ENCODE results near the gene EPHA8. TPM values are rescaled to one million over a fixed set of nuclear protein-coding genes. Genes with fewer than 3 reads are reported as not detected.

Gene EPHA8
- total RNA-seq, 1 experiment from 2014 or later = not detected

DNA sequence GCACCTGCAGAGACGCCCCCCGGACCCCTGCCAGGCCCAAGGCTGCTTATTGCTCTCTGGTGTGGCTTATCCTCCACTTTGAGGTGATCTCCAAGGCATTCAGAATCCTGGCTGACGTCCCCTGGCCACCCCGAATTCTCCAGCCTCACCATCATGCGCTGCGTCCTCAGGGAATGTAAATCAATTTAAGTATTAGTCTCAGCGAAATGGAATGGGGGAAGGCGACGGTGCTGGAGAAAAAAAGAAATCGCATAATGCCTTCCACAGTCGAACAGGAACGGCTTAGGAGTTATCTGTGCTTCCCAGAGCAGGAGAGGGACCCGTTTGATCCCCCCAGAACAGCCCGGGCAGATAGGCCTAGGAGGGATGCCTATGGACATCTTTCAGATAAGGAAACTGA is 2.9 kb downstream of the EPHA8 start:
- no peak for DNase-seq (ENCODE audit: low spot score)

DNA sequence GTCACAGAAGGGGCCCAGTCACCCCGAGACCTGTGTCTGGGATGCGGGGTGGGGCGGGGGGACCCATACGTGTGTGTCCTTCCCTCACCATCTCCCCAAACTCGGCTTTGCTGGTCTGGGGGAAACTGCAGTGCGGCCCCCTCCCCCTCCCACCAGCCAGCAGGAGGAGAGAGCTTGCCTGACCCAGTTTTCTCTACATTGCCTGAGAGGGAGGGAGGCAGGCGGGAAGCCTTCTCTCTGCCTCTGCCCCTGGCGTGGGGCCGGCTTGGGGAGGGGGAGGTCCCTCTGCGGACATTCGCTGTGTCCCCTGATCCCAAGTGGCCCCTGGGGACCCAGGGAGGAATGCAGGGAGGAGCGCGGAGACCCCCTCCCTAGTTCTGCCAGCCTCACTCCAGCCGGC is 3.9 kb downstream of the EPHA8 start:
- no peak for DNase-seq (ENCODE audit: low spot score)

DNA sequence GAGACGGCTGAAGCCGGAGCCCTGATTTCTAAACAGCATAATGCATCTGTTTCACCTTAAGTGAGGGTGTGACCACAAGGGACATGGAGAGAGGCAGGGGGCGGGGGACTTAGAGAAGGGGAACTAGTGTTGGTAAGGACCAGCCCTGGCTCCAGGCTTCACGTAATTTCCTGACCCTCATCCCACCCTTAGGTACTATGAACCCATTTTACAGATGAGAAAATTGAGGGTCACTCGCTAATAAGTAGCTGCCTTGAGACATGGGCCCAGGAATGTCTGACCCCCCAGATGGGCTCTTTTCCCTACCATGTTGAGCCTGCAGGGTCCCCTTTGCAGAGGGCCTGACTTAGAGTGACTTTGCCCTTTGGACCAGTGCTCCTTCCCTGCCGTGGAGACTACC is 4.7 kb downstream of the EPHA8 start:
- no peak for DNase-seq (ENCODE audit: low spot score)

DNA sequence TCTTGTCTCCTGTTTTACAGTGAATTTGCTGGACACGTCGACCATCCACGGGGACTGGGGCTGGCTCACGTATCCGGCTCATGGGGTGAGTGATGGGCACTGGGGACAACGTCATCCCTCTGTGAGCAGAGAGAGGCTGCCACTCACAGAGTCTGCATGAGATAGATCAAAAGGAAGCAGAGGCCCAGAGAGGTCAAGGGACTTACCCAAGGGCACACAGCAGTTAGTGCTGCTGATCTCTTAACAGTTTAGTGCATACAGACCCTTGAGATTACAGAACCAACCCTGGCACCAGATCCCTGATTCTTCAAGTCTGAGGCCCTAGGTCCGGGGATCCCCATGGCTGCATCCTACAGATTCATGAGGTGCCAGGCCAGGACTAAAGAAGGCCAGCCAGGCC is 6.0 kb downstream of the EPHA8 start:
- DNase-seq (ENCODE audit: low spot score) = no peak

DNA sequence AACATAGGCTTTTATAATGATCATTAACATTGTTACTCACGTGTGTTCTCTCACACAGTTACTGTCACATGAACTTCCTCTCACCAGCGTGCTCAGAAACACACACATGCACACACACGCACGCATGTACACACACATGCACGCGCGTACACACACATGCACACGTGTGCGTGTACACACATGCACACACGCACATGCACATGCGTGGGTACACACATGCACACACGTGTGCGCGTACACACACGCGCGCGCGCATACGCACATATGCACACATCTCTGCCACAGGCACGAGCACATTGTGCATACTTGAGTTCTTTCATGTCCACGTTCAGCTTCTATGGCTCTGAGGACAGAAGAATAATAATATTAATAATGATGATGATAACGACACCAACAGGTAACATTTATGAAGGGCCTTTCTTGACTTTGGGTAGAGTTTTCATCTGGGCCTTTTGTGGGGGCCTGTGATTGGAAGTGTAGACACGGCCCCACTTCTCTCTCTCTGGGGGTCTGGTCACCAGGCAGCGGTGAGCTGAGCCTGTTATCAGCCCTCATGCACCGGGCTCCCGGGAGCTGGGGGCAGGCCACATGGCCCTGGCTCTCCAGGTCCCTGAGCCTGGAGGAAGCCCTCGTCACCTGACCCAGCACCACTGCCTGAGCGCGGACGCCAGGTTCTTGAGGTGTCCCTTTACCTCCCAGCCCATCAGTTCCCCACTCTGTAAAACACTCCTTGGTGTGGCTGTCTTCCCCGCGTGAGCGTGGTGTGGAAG is 7.0 kb downstream of the EPHA8 start:
- no peak for DNase-seq (ENCODE audit: low spot score)

DNA sequence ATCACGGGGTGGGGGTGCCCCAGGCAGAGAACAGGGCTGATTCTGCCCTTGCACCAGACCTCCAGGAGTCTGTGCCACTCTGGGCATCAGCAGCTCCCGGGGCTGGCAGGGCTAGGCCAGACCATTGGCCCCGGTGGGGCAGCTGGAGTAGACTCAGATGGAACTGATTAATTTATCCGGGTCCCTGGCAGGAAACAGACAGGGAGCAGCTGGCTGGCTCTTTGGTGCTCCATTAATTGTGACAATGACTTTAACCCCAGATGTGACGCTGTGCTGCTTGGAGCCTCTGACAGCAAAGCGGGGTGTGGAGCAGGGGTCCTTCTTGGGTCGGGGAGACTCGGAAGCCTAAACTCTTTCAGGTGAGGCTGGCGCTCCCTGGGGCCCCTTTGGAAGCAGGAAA is 9.5 kb downstream of the EPHA8 start:
- DNase-seq (ENCODE audit: low spot score) = no peak

DNA sequence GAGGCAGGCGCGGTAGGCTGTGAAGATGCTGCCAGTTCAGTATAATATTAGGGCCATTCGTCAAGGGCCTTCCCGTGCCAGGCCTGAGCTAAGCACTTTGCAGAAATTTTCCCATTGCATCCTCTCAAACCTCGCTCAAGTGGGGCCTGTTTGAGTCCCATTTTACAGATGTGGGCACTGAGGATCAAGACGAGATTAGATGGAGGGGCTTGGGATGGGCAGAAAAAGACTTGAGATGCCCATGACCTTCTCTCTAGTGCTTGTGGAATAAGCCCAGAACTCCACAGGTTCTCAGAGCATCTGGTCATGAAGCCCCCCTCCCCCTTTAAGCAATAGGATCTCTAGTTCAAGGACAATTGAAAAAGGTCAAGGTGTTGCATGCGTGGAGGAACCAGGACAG is 9.9 kb downstream of the EPHA8 start:
- no peak for DNase-seq (ENCODE audit: low spot score)

DNA sequence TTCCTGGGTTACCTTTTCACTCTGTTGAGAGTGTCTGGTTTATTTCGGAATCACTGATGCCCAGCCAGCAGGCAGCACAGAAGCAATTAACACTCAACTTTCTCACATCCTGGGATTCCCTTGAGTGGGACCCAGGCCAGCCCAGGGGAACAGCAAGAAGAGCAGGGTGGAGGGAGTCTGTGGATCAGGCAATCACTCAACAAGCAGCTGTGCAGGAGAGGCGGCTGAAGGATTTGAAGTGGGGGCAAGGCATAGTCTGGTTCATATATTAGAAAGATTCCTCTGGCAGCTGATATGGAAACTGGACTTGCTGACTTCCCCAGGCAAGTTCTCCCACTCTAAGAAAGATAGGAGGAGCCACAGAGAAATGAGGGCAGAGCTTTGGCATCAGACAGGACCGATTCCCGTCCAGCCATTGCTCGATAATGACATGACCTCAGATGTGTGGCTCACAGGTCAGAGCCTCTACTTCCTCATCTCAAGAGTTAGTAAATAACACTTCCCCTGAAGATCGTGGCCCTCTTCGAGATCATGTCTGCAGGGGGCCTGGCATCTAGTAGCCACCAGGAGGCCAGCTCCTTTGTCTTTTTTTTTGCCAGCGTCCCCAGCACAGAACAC is 12.4 kb downstream of the EPHA8 start:
- no peak for DNase-seq (ENCODE audit: low spot score)

DNA sequence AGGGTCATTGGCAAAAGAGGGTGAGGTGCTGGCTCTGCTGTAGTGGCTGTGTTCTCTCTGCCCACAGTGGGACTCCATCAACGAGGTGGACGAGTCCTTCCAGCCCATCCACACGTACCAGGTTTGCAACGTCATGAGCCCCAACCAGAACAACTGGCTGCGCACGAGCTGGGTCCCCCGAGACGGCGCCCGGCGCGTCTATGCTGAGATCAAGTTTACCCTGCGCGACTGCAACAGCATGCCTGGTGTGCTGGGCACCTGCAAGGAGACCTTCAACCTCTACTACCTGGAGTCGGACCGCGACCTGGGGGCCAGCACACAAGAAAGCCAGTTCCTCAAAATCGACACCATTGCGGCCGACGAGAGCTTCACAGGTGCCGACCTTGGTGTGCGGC is 12.9 kb downstream of the EPHA8 start:
- no peak for DNase-seq (ENCODE audit: low spot score)

DNA sequence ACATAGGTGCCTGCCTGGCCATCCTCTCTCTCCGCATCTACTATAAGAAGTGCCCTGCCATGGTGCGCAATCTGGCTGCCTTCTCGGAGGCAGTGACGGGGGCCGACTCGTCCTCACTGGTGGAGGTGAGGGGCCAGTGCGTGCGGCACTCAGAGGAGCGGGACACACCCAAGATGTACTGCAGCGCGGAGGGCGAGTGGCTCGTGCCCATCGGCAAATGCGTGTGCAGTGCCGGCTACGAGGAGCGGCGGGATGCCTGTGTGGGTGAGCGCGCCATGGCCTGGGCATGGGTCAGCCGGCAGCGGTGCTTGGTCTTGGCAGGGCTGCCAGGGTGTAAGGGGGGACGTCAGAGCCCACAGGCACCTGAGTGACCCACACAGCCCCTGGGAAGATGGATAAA is 13.3 kb downstream of the EPHA8 start:
- no peak for DNase-seq (ENCODE audit: low spot score)

DNA sequence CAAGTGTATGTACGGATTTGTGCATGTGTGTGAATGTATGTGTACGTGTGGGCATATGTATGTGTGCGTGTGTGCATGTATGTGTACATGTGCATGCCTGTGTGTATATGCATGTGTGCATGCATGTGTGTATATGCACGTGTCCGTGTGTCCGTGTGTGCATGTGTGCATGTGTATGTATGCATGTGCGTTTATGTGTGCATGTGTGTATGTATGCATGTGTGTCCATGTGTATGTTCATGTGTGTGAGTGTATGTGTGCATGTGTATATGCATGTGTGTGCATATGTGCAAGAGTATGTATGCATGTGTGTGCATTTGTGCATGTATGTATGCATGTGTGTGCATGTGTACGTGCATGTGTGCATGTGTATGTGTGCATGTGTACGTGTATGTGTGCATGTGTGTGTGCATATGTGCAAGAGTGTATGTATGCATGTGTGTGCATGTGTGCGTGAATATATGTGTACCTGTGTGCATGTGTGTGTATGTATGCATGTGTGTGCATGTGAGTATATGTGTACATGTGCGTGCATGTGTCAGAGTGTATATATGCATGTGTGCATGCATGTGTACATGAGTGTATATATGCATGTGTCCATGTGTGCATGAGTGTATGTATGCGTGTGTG is 15.6 kb downstream of the EPHA8 start:
- no peak for DNase-seq (ENCODE audit: low spot score)

DNA sequence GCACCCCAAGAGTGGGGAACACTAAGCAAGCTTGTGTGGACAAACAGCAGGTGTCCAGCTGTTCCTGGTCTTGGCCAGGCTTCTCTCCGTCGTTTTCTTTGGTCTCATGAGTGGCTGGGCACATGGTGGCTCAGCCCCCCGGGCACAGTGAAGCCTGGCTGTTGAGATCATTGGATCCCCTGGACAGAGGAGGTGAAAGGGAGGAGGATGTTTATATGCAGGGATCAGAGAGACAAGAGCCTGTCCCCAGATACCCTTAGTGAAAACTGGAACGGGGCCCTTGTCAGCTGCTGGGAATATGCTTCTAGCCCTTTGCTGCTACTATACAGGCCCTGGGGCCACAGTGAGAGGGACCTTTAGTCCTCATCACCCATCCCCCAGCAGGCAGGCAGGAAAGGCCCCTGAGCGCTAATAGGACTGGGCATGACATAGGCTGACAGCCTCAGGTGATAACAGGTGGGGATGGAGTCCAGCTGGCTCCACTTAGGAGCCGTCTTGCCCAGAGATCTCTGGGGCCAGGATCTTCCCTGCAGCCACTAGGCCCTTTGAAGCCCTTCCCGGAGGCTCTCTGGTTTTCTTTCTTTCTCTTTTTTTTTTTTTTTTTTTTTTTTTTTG is 16.4 kb downstream of the EPHA8 start:
- no peak for DNase-seq (ENCODE audit: low spot score)

DNA sequence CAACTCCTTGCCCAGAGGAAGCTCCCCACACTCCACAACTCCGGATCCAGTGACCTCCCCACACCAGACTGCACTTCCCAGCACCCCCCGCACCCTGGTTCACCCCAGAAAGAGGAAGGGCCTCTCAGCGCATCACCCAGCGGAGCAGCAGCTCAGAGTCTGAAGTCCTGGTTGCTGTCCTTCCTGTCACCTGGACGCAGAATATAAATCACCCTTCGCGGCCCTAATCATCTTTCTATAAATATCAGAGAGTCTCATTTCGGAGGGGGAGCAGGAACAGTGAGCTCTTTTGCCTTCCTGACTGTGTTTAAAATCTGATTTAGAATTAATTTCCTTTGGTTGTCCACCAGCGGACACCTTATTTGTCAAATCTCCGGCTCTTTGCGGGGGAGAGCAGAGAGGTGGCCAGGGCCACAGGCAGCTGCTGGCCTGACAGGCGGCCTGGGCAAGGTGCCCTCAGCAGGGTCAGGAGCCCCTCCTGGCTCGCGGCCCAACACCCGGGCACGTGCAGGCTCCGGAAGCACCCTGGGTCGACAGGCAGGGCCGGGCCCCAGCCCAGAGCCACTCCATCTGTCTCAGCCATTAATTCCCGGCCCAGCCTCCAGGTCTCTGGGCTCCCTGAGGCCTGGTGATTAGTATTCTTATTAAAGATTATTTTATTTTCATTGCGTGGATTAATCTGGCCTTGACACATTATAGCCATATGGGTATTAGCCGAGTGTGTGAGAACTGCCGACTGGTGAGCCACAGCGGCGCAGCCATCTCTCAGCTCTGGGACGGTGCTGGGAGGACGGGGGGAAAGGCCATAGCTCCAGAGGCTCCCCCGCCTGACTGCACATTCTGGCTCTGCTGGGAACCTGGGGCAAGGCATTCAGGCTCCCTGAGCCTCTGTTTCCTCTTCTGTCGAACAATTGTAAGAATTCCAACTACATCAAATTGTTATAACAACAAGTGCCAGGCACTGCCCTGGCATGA is 19.7 kb downstream of the EPHA8 start:
- no peak for DNase-seq (ENCODE audit: low spot score)

DNA sequence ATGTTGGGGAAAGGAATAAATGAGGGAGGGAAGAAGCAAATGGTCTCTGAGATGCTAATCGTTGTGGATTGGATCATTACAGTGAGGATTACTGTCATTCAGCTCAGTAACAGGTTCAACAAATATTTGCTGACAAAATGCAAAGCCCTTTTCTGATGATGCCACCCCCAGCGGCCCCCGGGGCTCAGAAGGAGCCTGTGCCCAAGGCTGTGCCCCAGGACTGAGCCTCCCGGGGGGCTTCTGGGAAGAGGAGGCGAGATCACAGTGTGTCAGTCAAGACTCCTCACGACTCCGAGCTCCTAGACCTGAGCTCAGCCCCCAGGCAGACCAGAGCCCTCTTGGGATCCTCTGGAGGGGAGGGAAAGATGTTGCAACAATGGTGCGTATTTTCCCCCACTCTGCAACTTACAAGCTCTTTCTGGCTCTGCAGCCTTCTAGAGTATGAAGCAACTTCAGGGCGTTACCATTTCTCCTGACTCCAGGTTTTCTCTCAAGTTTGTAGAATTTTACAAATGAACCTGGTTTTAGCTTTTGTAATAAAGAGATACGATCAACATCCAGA is 20.8 kb downstream of the EPHA8 start:
- no peak for DNase-seq (ENCODE audit: low spot score)

DNA sequence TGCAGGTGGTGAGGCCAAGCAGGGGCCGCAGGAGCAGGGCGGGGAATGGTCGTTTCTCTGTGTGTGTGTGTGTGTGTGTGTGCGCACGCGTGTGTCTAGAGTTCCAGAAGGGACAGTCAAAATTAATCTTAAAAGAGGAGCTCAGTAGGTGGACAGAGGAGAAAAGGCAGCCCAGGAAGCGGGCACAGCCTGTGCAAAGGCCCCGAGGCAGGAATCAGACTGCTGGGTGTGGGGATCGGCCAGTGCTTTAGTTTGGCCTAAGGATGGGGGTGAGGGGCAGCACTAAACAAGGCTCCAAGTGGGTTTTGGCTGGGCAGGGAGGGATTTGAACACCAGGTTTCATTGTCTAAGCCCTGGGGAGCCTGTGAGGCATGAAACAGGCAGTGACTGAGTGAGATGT is 21.7 kb downstream of the EPHA8 start:
- DNase-seq (ENCODE audit: low spot score) = no peak

DNA sequence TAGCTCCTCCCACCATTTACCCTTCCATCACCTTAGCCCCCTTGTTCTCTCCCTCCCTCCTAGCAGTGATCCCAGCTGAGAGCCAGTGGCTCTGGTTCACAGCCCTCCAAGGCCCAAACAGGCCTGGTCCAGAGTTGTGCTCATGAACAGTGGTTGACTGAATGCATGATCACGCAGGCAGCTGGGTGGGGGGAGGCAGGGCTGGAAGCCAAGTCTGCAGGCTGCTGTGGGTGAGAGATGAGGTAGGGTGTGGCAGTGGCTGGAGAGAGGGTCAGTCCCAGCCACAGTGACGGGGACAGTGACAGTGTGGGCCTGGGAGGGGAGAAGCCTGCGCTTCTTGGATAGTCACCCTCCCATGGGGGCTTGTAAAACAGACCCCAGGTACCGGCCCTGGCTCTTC is 22.2 kb downstream of the EPHA8 start:
- no peak for DNase-seq (ENCODE audit: low spot score)

DNA sequence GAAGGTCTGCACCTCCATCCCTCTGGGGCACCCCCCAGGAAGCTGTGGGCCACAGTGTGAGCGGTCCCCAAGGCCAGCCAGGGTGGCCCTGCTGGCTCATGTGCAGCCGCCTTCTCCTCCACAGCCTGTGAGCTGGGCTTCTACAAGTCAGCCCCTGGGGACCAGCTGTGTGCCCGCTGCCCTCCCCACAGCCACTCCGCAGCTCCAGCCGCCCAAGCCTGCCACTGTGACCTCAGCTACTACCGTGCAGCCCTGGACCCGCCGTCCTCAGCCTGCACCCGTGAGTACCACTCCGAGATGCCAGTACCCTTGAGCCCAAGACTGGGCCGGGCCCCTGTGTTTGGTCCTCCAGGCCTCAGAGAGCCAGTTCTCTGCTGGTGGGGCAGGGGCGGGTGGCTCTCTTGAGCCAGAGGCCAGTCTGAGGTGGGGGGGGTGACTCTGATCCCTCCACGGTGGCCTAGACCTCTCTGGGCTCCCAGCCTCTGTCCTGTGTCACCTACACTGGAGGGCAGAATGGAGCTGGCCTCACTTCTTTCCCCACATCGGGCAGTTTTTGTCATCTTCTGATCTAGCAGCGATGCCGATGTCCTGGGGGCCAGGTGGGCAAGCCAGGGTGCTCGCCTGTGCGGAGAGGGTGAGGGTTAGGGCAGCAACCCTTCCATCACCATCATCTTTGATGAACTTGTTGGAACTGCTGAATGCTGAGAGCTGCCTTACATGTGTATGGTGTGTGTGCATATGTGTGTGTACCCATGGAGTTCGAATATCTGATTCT is 23.3 kb downstream of the EPHA8 start:
- DNase-seq (ENCODE audit: low spot score) = no peak

DNA sequence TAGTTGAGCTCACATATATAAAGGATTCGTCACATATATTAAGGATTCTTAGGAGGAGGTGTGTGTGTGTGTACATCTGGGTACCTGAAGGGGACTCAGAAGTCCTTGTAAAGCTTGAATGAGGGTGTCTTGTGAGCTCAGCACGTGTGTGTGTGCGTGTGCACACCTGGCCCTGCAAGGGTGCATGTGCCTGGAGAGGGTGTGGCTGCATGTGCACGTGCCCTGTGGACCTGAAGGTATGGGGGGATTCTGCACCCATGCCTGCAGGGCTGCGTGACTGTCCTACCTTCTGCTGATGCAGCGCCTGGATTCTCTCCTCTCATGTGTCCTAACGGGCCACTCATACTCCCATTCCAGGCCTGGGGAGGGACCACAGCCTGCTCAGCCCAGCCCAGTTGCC is 24.0 kb downstream of the EPHA8 start:
- no peak for DNase-seq (ENCODE audit: low spot score)

DNA sequence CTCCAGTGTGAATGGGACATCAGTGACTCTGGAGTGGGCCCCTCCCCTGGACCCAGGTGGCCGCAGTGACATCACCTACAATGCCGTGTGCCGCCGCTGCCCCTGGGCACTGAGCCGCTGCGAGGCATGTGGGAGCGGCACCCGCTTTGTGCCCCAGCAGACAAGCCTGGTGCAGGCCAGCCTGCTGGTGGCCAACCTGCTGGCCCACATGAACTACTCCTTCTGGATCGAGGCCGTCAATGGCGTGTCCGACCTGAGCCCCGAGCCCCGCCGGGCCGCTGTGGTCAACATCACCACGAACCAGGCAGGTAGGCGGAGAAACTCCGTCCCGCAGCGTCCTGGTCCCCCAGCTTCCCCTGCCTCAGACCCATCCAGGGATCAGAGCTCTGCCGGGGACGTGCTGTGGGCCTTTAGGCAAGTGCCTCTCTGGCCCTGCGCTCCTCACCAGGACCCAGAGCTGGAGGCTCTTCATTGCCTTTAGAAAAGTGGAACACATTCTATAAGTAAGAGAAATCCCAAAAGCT is 25.7 kb downstream of the EPHA8 start:
- DNase-seq (ENCODE audit: low spot score) = no peak

DNA sequence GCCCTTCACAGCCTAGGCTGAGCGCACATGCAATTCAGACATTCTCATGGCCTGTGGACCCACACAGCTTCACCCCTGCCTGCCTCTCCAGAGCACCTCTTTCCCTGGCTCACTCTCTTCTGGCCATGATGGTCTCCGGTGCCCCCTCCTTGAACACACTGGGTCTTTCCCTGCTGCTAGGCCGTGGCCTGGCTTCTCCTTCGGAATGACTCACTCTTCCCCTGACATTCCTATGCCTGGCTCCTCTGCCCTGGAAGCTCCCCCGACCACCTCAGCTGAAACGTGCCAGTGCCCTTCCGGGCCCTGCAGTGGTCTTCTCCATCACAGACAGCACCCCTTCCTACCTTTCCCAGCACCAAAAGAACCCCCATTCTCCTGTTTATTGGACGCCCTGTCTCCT is 28.3 kb downstream of the EPHA8 start:
- no peak for DNase-seq (ENCODE audit: low spot score)
